Vagina (tissue), 2 donors: ENCODE measurements around the gene PAQR4. TPM values are rescaled to one million over a fixed set of nuclear protein-coding genes. Genes with fewer than 3 reads are reported as not detected.

Experiments
- DNase-seq, 2 donors: peaks; one replicate each; pipeline ENCODE4 v3.0.0-alpha.2; 2017; ENCODE audit errors: extremely low spot score in 2 of 2
- H3K27ac ChIP-seq: fragments of 200-600 bp; sonication (generic); one replicate; pipeline ENCODE4 v1.5.1; 2019
- H3K27me3 ChIP-seq: fragments of 200-600 bp; sonication (generic); one replicate; pipeline ENCODE4 v1.5.1; 2019
- H3K36me3 ChIP-seq, 2 donors: fragments of 200-600 bp; sonication (generic); one replicate each; pipeline ENCODE4 v1.5.1; 2017 to 2019
- H3K4me1 ChIP-seq: fragments of 200-600 bp; sonication (generic); one replicate; pipeline ENCODE4 v1.5.1; 2019
- H3K4me3 ChIP-seq, 2 donors: fragments of 200-600 bp; sonication (generic); 1 replicate in 1 of 2; 2 replicates in 1 of 2; pipeline ENCODE4 v1.5.1; 2016 to 2019
- H3K9me3 ChIP-seq: fragments of 200-600 bp; sonication (generic); one replicate; pipeline ENCODE4 v1.5.1; 2019
- CTCF ChIP-seq, 3 experiments: fragments of 450-650 bp in 2 of 3; fragments of 200-600 bp in 1 of 3; sonication (generic) in 1 of 3; IDR thresholded peaks; one replicate each; pipeline ENCODE4 v1.5.1; 2017 to 2019; ENCODE audit warnings: antibody characterized with exemption in 3 of 3, mild to moderate bottlenecking in 2 of 3, moderate library complexity in 2 of 3
- POLR2A ChIP-seq, 2 donors: fragments of 450-650 bp; IDR thresholded peaks; one replicate each; pipeline ENCODE4 v1.6.1; 2017; ENCODE audit warnings: antibody characterized with exemption in 2 of 2, mild to moderate bottlenecking in 2 of 2, moderate library complexity in 2 of 2
- POLR2AphosphoS5 ChIP-seq, 2 donors: sonication (generic); formaldehyde crosslinking; IDR thresholded peaks; one replicate each; pipeline ENCODE4 v1.9.0; 2017; ENCODE audit warnings: antibody characterized with exemption in 2 of 2, mild to moderate bottlenecking in 2 of 2, low read depth in 1 of 2; ENCODE audit not compliant: insufficient read depth in 1 of 2
- intact Hi-C: fragments of 100-400 bp; cut with DNase I; formaldehyde crosslinking; loops from one replicate; pipeline ENCODE4 v1.15.1; 2023
- total RNA-seq: library from RNA; depleted of rRNA; stranded (reverse); fragments of >200 nt; gene quantifications from one replicate; pipeline ENCODE4 v1.2.3, GENCODE V29; 2016

PAQR4 gene
- total RNA-seq, 1 donor from 2014 or later = 2.7 TPM

DNA sequence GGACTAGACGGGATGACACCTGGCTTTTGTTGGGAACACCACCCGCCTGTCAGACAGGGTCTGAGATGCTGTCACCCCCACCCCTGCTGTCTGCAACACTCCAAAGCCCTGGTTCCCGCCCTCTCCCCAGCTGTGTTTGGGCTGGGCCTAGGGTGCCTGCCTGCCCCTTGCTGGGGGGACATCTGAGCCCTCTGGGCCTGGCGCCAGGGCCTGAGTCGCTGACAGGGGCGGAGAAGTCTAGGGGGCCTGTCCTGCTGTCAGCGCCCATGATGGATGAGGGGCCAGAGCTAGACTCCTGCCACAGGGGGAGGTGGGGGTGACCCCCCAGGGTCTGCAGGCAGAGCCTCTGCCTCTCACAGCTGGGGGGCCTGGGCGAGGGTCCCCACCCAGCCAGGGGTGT is 18.7 kb downstream of the PAQR4 start:
- Histone ChIP-seq H3K27me3 (no peaks in the 10 kb centered on the region), H3K36me3 (no peaks in the 10 kb centered on the region), H3K27ac (no peak overlapping the region), H3K4me3 (no peak overlapping the region), H3K4me1 (peaks cover 27% of the 10 kb centered on the region), H3K9me3 (no peaks in the 10 kb centered on the region)
- intact Hi-C loops = no loop called here
- DNase-seq = no peak
- TF ChIP-seq POLR2AphosphoS5 (IDR thresholded peaks at IDR 0.05; ENCODE audit: insufficient read depth in 1 of 2, low read depth in 1 of 2) = no peak

DNA sequence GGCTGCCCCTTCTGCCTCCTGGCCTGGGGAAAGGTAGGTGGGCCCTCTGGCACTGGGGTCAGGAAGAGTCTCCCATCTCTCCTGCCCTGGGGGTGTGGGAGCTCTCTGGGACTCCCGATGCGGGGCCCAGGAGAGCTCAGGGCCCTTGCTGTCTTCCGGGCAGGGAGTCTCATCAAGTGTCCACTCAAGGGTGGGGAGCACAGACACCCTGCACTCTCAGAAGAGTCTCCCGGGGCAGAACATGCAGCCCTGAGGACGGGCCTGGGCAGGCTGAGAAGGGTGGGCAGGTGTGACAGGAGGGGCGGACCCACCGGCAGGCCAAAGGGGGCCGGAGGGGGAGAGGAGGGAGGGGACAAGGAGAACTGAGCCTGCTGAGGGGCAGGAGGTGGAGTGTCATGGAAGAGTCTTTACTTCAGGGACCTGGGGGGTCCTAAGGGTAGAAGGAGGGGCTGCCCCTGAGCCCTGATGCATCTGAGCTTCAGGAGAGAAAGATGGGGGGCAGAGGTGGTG is 19.5 kb downstream of the PAQR4 start:
- Histone ChIP-seq H3K36me3 (no peaks in the 10 kb centered on the region), H3K9me3 (no peaks in the 10 kb centered on the region), H3K27me3 (no peaks in the 10 kb centered on the region), H3K4me1 (peaks cover 21% of the 10 kb centered on the region), H3K4me3 (no peak overlapping the region), H3K27ac (no peak overlapping the region)
- TF ChIP-seq CTCF (IDR thresholded peaks at IDR 0.05) (no peak), POLR2A (IDR thresholded peaks at IDR 0.05) (no peak), POLR2AphosphoS5 (IDR thresholded peaks at IDR 0.05; ENCODE audit: insufficient read depth in 1 of 2, low read depth in 1 of 2) (no peak)
- no peak for DNase-seq
- intact Hi-C loops = no loop called here

- no peak for DNase-seq
- H3K9me3 ChIP-seq = no peaks in the 10 kb centered on the region
- H3K27me3 ChIP-seq = no peaks in the 10 kb centered on the region
- H3K4me1 ChIP-seq = peaks cover 9% of the 10 kb centered on the region
- intact Hi-C loops = no loop called here
- no peak for TF ChIP-seq POLR2A (IDR thresholded peaks at IDR 0.05)
- no peak for TF ChIP-seq POLR2AphosphoS5 (IDR thresholded peaks at IDR 0.05; ENCODE audit: insufficient read depth in 1 of 2, low read depth in 1 of 2)
- no peak for TF ChIP-seq CTCF (IDR thresholded peaks at IDR 0.05)
- H3K27ac ChIP-seq = no peak overlapping the region
- H3K36me3 ChIP-seq = no peaks in the 10 kb centered on the region
- H3K4me3 ChIP-seq = no peak overlapping the region
Observed at GRCh38 chr16:2990891-2991290, 21.7 kb downstream of the PAQR4 start.

DNA sequence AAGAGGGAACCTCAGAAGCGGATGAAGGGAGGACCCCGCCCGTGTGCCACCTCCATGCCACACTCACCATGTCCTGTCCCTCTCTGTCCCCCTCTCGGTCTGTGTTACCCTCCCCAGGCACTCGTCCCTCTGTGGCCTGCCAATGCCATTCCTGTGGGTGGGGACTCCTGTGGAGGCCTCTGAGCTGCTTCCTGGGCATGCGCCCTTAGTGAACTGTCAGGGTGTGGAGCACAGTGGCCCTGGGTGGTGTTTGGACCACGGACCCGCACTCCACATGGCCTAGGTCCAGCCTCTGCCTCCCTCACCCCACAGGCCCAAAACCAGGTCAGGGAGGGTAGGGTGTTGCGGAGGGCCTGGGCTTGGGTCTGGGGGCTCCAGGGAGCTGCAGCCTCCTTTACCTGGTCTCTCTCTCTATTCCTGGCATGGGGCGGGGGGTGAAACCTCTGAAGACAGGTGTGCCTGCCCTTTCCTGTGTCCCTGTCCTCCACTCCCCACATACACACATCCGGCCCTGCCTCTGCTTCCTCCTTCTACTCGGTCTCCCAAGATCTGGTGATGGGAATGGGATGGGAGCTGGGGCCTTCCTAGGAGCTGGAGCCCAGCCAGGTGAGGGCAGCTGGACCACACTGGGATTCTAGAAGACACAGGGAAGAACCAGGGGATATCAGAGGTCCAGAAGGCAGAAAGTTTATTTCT is 22.6 kb downstream of the PAQR4 start:
- no peak overlapping the region for H3K27ac ChIP-seq
- H3K9me3 ChIP-seq = no peaks in the 10 kb centered on the region
- H3K27me3 ChIP-seq = no peaks in the 10 kb centered on the region
- H3K36me3 ChIP-seq = no peaks in the 10 kb centered on the region
- intact Hi-C loops = no loop called here
- peaks cover 8% of the 10 kb centered on the region for H3K4me1 ChIP-seq
- no peak for DNase-seq
- TF ChIP-seq POLR2A (IDR thresholded peaks at IDR 0.05) (no peak), CTCF (IDR thresholded peaks at IDR 0.05) (no peak), POLR2AphosphoS5 (IDR thresholded peaks at IDR 0.05; ENCODE audit: insufficient read depth in 1 of 2, low read depth in 1 of 2) (no peak)
- H3K4me3 ChIP-seq = no peak overlapping the region

DNA sequence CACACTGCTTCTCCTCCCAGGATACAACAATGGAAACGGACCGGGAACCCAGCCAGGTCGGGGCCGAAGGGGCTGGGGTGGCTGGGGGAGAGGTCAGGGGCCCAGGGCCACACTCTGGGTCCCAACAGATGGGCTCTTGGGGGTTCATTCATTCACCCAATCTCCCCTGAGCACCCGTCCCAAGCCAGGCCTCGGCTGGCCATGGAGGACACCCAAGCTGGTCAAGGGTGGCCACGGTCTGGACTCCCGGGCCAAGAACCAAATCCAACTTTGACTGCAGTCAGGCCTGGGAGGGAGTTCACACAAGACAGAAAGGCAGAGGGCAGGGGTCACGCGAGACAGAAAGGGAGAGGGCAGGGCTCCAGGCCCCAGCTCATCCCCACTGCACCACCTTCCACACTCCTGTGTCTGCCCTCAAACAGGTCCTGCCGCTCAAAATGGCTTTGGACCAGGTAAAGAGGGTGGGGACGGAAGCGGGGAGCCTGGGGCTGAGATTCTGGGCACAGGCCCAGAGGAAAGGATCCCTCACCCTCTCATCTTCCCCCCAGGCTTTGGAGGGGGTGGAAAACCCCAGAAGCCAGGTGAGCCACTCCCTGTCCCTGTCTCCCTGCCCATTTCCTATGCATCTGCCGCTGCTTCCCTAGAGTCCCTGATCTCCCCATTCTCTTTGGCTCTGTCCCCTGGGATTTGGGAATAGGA is 23.4 kb downstream of the PAQR4 start:
- Histone ChIP-seq H3K9me3 (no peaks in the 10 kb centered on the region), H3K27ac (no peak overlapping the region), H3K36me3 (no peaks in the 10 kb centered on the region), H3K4me1 (peaks cover 8% of the 10 kb centered on the region), H3K4me3 (no peak overlapping the region), H3K27me3 (no peaks in the 10 kb centered on the region)
- intact Hi-C loops = no loop called here
- DNase-seq = no peak
- TF ChIP-seq CTCF (IDR thresholded peaks at IDR 0.05) = no peak
- no peak for TF ChIP-seq POLR2A (IDR thresholded peaks at IDR 0.05)
- no peak for TF ChIP-seq POLR2AphosphoS5 (IDR thresholded peaks at IDR 0.05; ENCODE audit: insufficient read depth in 1 of 2, low read depth in 1 of 2)
